ENCODE data around the gene IHH.

DNA sequence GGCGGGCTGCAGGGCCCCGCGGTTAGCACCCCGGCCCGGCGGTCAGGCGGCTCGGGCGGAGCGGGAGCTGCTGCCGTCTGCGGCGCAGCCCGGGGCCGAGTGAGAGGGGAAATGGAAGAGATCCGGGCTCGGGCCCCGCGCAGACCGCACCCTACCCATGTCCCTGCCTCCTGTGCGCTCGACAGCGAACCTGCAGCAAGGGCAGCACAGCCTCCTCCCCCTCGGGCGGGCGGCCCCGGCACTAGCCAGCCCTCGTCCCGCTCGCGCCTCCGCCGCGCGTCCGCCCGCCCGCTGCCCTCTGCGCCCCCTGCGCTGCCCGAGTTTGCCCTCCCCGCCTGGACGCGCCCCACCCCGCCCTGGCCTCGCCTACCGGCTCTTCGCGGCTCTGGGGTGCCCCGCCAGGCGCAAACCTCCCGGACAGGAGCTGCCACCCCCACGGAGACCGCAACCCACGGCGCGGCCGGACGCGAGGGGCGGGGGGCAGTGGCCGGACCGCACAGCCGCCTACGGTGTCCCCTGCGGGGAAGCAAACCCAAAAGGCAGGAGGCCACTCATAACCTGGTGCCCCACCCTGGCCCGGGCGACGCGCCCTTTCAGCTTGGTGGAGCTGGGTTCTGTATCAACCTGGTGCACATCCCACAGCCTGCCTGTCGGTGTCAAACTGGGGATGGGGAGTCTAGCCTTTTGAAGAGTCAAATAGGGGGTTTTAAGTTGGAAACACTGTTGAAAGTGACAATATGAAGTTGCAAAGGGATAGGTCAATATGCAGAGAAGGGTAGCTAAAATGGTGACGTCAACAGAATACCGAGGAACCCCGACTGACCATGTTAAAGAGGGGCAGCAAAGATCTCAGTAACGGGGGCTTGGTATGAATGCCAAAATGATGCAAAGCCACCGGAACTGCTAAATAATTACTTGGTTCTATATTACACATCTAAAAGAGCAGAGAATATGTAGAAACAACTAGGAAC, at the start of gene IHH:
- TF ChIP-seq CTCF (IDR thresholded peaks at IDR 0.05): no peak
- peak; percentile 56 for TF ChIP-seq EZH2 (IDR thresholded peaks at IDR 0.05; ENCODE audit: borderline replicate concordance, insufficient read depth, low read depth, low read length, poor library complexity, severe bottlenecking)

Measured in B cell (primary cell).